Breast epithelium (tissue), 4 donors: ENCODE data around the gene DLST. TPM values are rescaled to one million over a fixed set of nuclear protein-coding genes. Genes with fewer than 3 reads are reported as not detected.
A peak's percentile ranks its signal among the peaks of the same experiment; 100 is the strongest.

ENCODE experiments used
- DNase-seq, 2 donors: peaks; one replicate each; pipeline ENCODE4 v3.0.0-alpha.2; 2019; ENCODE audit warnings: low spot score in 2 of 2
- H3K27ac ChIP-seq, 2 donors: fragments of 200-600 bp; sonication (generic) in 1 of 2; one replicate each; pipeline ENCODE4 v1.5.1; 2016 to 2019; ENCODE audit warnings: mild to moderate bottlenecking in 1 of 2
- H3K27me3 ChIP-seq, 2 donors: fragments of 200-600 bp; sonication (generic) in 1 of 2; one replicate each; pipeline versions ENCODE4 v1.5.1 to v1.6.0; 2017 to 2019; ENCODE audit warnings: control low read depth in 1 of 2, mild to moderate bottlenecking in 1 of 2
- H3K36me3 ChIP-seq: fragments of 200-600 bp; one replicate; pipeline ENCODE4 v1.5.1; 2019
- H3K4me1 ChIP-seq, 2 donors: fragments of 200-600 bp; sonication (generic); one replicate each; pipeline ENCODE4 v1.5.1; 2016 to 2019; ENCODE audit warnings: control low read depth in 1 of 2
- H3K4me3 ChIP-seq, 3 donors: fragments of 200-600 bp; sonication (generic); 1 replicate in 2 of 3; 2 replicates in 1 of 3; pipeline ENCODE4 v1.5.1; 2016 to 2019; ENCODE audit warnings: mild to moderate bottlenecking in 3 of 3, moderate library complexity in 2 of 3
- H3K9me3 ChIP-seq, 2 donors: fragments of 200-600 bp; sonication (generic) in 1 of 2; one replicate each; pipeline ENCODE4 v1.5.1; 2016 to 2019; ENCODE audit warnings: control low read depth in 1 of 2
- POLR2A ChIP-seq: fragments of 450-650 bp; IDR thresholded peaks from one replicate; pipeline ENCODE4 v1.6.1; 2016; ENCODE audit warnings: antibody characterized with exemption, mild to moderate bottlenecking, moderate library complexity
- POLR2AphosphoS5 ChIP-seq, 3 donors: sonication (generic); formaldehyde crosslinking; IDR thresholded peaks; one replicate each; pipeline ENCODE4 v1.6.1; 2017; ENCODE audit warnings: antibody characterized with exemption in 3 of 3
- intact Hi-C: fragments of 100-400 bp; cut with DNase I; formaldehyde crosslinking; loops from one replicate; pipeline ENCODE4 v1.15.1; 2023; ENCODE audit warnings: low total_unique reads
- total RNA-seq, 3 donors: library from RNA; depleted of rRNA; stranded (reverse); fragments of >200 nt; gene quantifications; one replicate each; pipeline ENCODE4 v1.1.0, GENCODE V29; 2016
- TF ChIP-seq, protein P1 (sequence below), 3 donors: fragments of 450-650 bp; IDR thresholded peaks; one replicate each; pipeline ENCODE4 v1.5.1; 2016 to 2017; ENCODE audit warnings: antibody characterized with exemption in 3 of 3, mild to moderate bottlenecking in 3 of 3, moderate library complexity in 3 of 3

Gene DLST
- total RNA-seq, 3 donors from 2014 or later = 73.4 to 104 (median 76.1) TPM

DNA sequence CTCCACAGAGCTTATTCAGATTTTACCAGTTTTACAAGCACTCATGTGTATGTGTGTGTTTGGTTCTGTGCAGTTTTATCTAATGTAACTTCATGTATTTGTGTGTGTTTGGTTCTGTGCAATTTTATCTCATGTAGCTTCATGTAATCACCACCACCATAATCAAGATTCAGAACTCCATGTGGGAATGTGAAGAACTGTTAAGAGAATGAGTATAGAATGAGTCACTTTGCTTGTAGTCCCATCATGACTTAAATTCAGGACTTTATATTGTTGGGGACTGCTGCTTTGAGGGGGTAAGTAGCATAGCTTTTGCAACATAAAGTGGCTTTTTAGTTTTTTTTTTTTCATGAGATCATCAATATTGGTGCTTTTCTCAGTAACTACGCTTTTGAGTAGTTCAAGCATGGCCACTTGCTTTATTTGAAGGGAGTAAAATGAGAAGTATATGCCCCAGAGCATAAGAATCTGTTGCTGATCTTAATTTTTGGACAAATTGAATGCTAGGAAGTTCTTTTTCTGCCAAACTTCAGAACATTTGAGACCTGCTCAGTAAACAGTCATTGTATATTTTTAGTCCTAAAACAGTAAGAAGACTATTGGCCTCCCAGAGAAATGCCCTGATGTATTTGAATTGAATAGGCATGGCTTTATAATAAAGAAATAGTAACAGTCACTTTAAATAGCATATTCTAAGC, 34.6 kb upstream of the DLST start:
- H3K4me3 ChIP-seq = no peak overlapping the region
- TF ChIP-seq POLR2AphosphoS5 (IDR thresholded peaks at IDR 0.05) (no peak), POLR2A (no peak)
- TF ChIP-seq, protein P1, sequence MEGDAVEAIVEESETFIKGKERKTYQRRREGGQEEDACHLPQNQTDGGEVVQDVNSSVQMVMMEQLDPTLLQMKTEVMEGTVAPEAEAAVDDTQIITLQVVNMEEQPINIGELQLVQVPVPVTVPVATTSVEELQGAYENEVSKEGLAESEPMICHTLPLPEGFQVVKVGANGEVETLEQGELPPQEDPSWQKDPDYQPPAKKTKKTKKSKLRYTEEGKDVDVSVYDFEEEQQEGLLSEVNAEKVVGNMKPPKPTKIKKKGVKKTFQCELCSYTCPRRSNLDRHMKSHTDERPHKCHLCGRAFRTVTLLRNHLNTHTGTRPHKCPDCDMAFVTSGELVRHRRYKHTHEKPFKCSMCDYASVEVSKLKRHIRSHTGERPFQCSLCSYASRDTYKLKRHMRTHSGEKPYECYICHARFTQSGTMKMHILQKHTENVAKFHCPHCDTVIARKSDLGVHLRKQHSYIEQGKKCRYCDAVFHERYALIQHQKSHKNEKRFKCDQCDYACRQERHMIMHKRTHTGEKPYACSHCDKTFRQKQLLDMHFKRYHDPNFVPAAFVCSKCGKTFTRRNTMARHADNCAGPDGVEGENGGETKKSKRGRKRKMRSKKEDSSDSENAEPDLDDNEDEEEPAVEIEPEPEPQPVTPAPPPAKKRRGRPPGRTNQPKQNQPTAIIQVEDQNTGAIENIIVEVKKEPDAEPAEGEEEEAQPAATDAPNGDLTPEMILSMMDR (IDR thresholded peaks at IDR 0.05) = no peak
- no peak overlapping the region for H3K27ac ChIP-seq
- no peaks in the 10 kb centered on the region for H3K9me3 ChIP-seq
- no peak for DNase-seq
- no peaks in the 10 kb centered on the region for H3K4me1 ChIP-seq
- H3K36me3 ChIP-seq = no peaks in the 10 kb centered on the region
- no peaks in the 10 kb centered on the region for H3K27me3 ChIP-seq
- intact Hi-C loops = no loop called here

DNA sequence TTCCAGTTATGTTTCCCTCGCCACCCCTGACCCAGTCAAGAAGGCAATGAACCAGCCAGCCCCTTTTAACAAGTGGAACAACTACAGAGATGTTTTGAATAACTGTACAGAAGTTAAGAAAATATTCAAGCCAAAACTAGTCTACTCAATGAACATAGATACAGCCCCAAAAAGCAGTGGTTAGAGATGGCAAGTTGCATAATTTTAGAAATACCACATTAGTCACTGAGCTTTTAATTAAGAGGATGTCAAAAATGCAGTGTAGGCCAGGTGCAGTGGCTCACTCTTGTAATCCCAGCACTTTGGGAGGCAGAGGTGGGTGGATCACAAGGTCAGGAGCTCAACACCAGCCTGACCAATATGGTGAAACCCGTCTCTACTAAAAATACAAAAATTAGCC, 32.9 kb upstream of the DLST start:
- H3K4me3 ChIP-seq = no peak overlapping the region
- no peak for DNase-seq
- no peaks in the 10 kb centered on the region for H3K9me3 ChIP-seq
- no peaks in the 10 kb centered on the region for H3K4me1 ChIP-seq
- intact Hi-C loops = no loop called here
- H3K27ac ChIP-seq = no peak overlapping the region
- no peaks in the 10 kb centered on the region for H3K36me3 ChIP-seq
- no peaks in the 10 kb centered on the region for H3K27me3 ChIP-seq
- TF ChIP-seq POLR2AphosphoS5 (IDR thresholded peaks at IDR 0.05) = no peak
- TF ChIP-seq POLR2A = no peak
- TF ChIP-seq, protein P1 (IDR thresholded peaks at IDR 0.05) = no peak

- no peaks in the 10 kb centered on the region for H3K9me3 ChIP-seq
- no peaks in the 10 kb centered on the region for H3K27me3 ChIP-seq
- peak overlapping the region; percentile 16 to 67 for H3K27ac ChIP-seq
- no peaks in the 10 kb centered on the region for H3K36me3 ChIP-seq
- no peak overlapping the region for H3K4me3 ChIP-seq
- TF ChIP-seq POLR2A (no peak), POLR2AphosphoS5 (IDR thresholded peaks at IDR 0.05) (no peak)
- TF ChIP-seq, protein P1 (IDR thresholded peaks at IDR 0.05) = no peak
- no peaks in the 10 kb centered on the region for H3K4me1 ChIP-seq
- no peak for DNase-seq
- intact Hi-C loops = no loop called here
Measured at GRCh38 chr14:74852922-74853530, 28.7 kb upstream of the DLST start.

DNA sequence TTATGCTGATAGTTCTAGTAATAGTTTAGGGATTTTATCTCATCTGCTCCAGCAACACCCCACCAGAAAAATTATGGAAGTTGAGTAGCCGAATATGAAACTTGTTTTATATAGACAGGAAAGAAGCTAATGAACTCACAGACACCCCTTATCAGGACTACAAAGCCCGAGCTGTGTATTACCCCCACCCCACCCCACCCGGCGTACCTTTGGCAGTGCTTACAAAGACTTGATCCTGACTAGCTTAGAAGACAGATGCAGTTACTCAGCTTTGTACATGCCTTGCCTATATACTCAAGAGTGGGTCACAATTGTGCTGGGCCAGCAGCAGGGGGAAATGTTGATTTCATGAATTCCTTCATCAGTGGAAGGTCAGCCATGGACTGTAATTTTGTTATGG, 28.1 kb upstream of the DLST start:
- intact Hi-C loops = no loop called here
- H3K27me3 ChIP-seq = no peaks in the 10 kb centered on the region
- DNase-seq = no peak
- no peak for TF ChIP-seq POLR2AphosphoS5 (IDR thresholded peaks at IDR 0.05)
- TF ChIP-seq POLR2A = no peak
- no peaks in the 10 kb centered on the region for H3K4me1 ChIP-seq
- no peaks in the 10 kb centered on the region for H3K9me3 ChIP-seq
- H3K4me3 ChIP-seq = no peak overlapping the region
- H3K36me3 ChIP-seq = no peaks in the 10 kb centered on the region
- H3K27ac ChIP-seq = peak overlapping the region; percentile 16 to 67

- H3K4me1 ChIP-seq = no peaks in the 10 kb centered on the region
- H3K27me3 ChIP-seq = no peaks in the 10 kb centered on the region
- no peak overlapping the region for H3K4me3 ChIP-seq
- no peak for DNase-seq
- no peaks in the 10 kb centered on the region for H3K36me3 ChIP-seq
- TF ChIP-seq POLR2AphosphoS5 (IDR thresholded peaks at IDR 0.05) (no peak), POLR2A (no peak)
- TF ChIP-seq, protein P1 (IDR thresholded peaks at IDR 0.05) = no peak
- no peaks in the 10 kb centered on the region for H3K9me3 ChIP-seq
- no peak overlapping the region for H3K27ac ChIP-seq
- intact Hi-C loops = no loop called here
Measured at GRCh38 chr14:74855021-74855420, 26.7 kb upstream of the DLST start.
